ENCODE data around the gene TREX2.

Gene TREX2

GRCh38 chrX:153475271-153475670 is 29.4 kb upstream of the TREX2 start:
- DNase-seq: no peak

GRCh38 chrX:153474718-153475117 is 28.9 kb upstream of the TREX2 start:
- DNase-seq: peak; percentile 73

- DNase-seq: no peak
Observed at GRCh38 chrX:153474266-153474665, 28.4 kb upstream of the TREX2 start.

- no peak for DNase-seq
Observed at GRCh38 chrX:153473126-153473525, 27.3 kb upstream of the TREX2 start.

GRCh38 chrX:153471663-153472280 is 25.9 kb upstream of the TREX2 start:
- no peak for DNase-seq

GRCh38 chrX:153470411-153471363 is 24.8 kb upstream of the TREX2 start, which contains the start of gene HAUS7:
TSS of gene HAUS7 (minus strand) at chrX:153470576. CDS start at chrX:153470557, 19 bp downstream.
- DNase-seq: peak; percentile 96

GRCh38 chrX:153469811-153470410 is 24.1 kb upstream of the TREX2 start:
- peak; percentile 68 for DNase-seq

GRCh38 chrX:153468008-153468580 is 22.2 kb upstream of the TREX2 start:
- DNase-seq: no peak

- DNase-seq: no peak
Observed at GRCh38 chrX:153465691-153466380, 20.0 kb upstream of the TREX2 start.

- DNase-seq: no peak
Observed at GRCh38 chrX:153464116-153464515, 18.3 kb upstream of the TREX2 start.

GRCh38 chrX:153463556-153463955 is 17.7 kb upstream of the TREX2 start:
- DNase-seq: no peak

- DNase-seq: no peak
Observed at GRCh38 chrX:153463031-153463430, 17.2 kb upstream of the TREX2 start.

- no peak for DNase-seq
Observed at GRCh38 chrX:153462291-153462690, 16.4 kb upstream of the TREX2 start.

- peak; percentile 76 for DNase-seq
Observed at GRCh38 chrX:153460826-153461225, 15.0 kb upstream of the TREX2 start.

GRCh38 chrX:153459986-153460385 is 14.1 kb upstream of the TREX2 start:
- DNase-seq: peak; percentile 84

- no peak for DNase-seq
Observed at GRCh38 chrX:153458476-153458875, 12.6 kb upstream of the TREX2 start.

- DNase-seq: no peak
Observed at GRCh38 chrX:153457827-153458466, 12.1 kb upstream of the TREX2 start.

- no peak for DNase-seq
Observed at GRCh38 chrX:153457136-153457825, 11.4 kb upstream of the TREX2 start.

GRCh38 chrX:153456704-153457103 is 10.8 kb upstream of the TREX2 start:
- DNase-seq: no peak

GRCh38 chrX:153456161-153456560 is 10.3 kb upstream of the TREX2 start:
- no peak for DNase-seq

- DNase-seq: no peak
Observed at GRCh38 chrX:153455571-153455970, 9.7 kb upstream of the TREX2 start.

All from islet precursor cell (in vitro differentiated cells).